Effector memory CD8-positive, alpha-beta T cell (primary cell): ENCODE measurements around the gene TGFBI.
A peak's percentile ranks its signal among the peaks of the same experiment; 100 is the strongest.

Source experiments
- ATAC-seq: fragments of 150-1000 bp; cut with Tn5 transposase; replicated peaks from 2 replicates; pipeline ENCODE4 v1.10.0; 2021; ENCODE audit warnings: mild to moderate bottlenecking, moderate library complexity
- DNase-seq, 3 experiments: peaks; one replicate each; pipeline ENCODE4 v3.0.0; 2021
- H3K27ac Mint-ChIP-seq, 2 donors: one replicate each; pipeline ENCODE4 v1.8.0; 2022; ENCODE audit warnings: mild to moderate bottlenecking in 2 of 2, mixed read lengths in 2 of 2, moderate library complexity in 2 of 2
- H3K27me3 Mint-ChIP-seq, 2 donors: one replicate each; pipeline ENCODE4 v1.8.0; 2022; ENCODE audit warnings: mixed read lengths in 2 of 2
- H3K36me3 Mint-ChIP-seq: one replicate; pipeline ENCODE4 v1.8.0; 2022; ENCODE audit warnings: mild to moderate bottlenecking, moderate library complexity, mixed read lengths; ENCODE audit not compliant: insufficient read depth
- H3K4me1 Mint-ChIP-seq, 2 donors: one replicate each; pipeline ENCODE4 v1.8.0; 2022; ENCODE audit warnings: low read depth in 2 of 2, mixed read lengths in 2 of 2
- H3K4me3 Mint-ChIP-seq, 2 donors: one replicate each; pipeline ENCODE4 v1.8.0; 2022; ENCODE audit warnings: mild to moderate bottlenecking in 2 of 2, mixed read lengths in 2 of 2, moderate library complexity in 2 of 2
- H3K9me3 Mint-ChIP-seq, 2 donors: one replicate each; pipeline ENCODE4 v1.8.0; 2022; ENCODE audit warnings: mixed read lengths in 2 of 2

Gene TGFBI

GRCh38 chr5:136021016-136021405 is 7.8 kb upstream of the TGFBI start:
- ATAC-seq = no peak
- no peaks in the 10 kb centered on the region for H3K36me3 Mint-ChIP-seq
- no peak overlapping the region for H3K27ac Mint-ChIP-seq
- no peaks in the 10 kb centered on the region for H3K9me3 Mint-ChIP-seq
- no peak overlapping the region for H3K4me3 Mint-ChIP-seq
- no peak for DNase-seq
- H3K27me3 Mint-ChIP-seq = peaks cover 0 to 9% of the 10 kb centered on the region in 2 donors
- peaks cover 3% of the 10 kb centered on the region in 2 donors for H3K4me1 Mint-ChIP-seq

GRCh38 chr5:136022965-136023364 is 5.8 kb upstream of the TGFBI start:
- H3K27me3 Mint-ChIP-seq = peaks cover 13 to 21% of the 10 kb centered on the region in 2 donors
- no peaks in the 10 kb centered on the region for H3K9me3 Mint-ChIP-seq
- H3K4me3 Mint-ChIP-seq = no peak overlapping the region
- ATAC-seq = no peak
- DNase-seq = no peak
- no peak overlapping the region for H3K27ac Mint-ChIP-seq
- H3K4me1 Mint-ChIP-seq = peaks cover 3 to 4% of the 10 kb centered on the region in 2 donors
- H3K36me3 Mint-ChIP-seq = no peaks in the 10 kb centered on the region

GRCh38 chr5:136023958-136024541 is 4.7 kb upstream of the TGFBI start:
- no peak for DNase-seq
- Mint-ChIP-seq H3K9me3 (no peaks in the 10 kb centered on the region), H3K27ac (no peak overlapping the region), H3K4me3 (no peak overlapping the region), H3K4me1 (peaks cover 3 to 4% of the 10 kb centered on the region in 2 donors), H3K36me3 (no peaks in the 10 kb centered on the region), H3K27me3 (peaks cover 14 to 23% of the 10 kb centered on the region in 2 donors)
- no peak for ATAC-seq

GRCh38 chr5:136025900-136026299 is 2.9 kb upstream of the TGFBI start:
- H3K27ac Mint-ChIP-seq = no peak overlapping the region
- H3K36me3 Mint-ChIP-seq = no peaks in the 10 kb centered on the region
- no peak overlapping the region for H3K4me3 Mint-ChIP-seq
- DNase-seq (no peak), ATAC-seq (no peak)
- peaks cover 2 to 4% of the 10 kb centered on the region in 2 donors for H3K4me1 Mint-ChIP-seq
- peaks cover 14 to 23% of the 10 kb centered on the region in 2 donors for H3K27me3 Mint-ChIP-seq
- no peaks in the 10 kb centered on the region for H3K9me3 Mint-ChIP-seq

- H3K4me3 Mint-ChIP-seq = no peak overlapping the region
- peaks cover 4 to 10% of the 10 kb centered on the region in 2 donors for H3K4me1 Mint-ChIP-seq
- ATAC-seq = no peak
- no peaks in the 10 kb centered on the region for H3K9me3 Mint-ChIP-seq
- no peak overlapping the region for H3K27ac Mint-ChIP-seq
- no peak for DNase-seq
- H3K36me3 Mint-ChIP-seq = no peaks in the 10 kb centered on the region
- H3K27me3 Mint-ChIP-seq = peaks cover 14 to 23% of the 10 kb centered on the region in 2 donors
These were observed 2.2 kb upstream of the TGFBI start for GRCh38 chr5:136026636-136027035.

GRCh38 chr5:136027311-136027710 is 1.5 kb upstream of the TGFBI start:
- ATAC-seq (no peak), DNase-seq (no peak)
- no peaks in the 10 kb centered on the region for H3K9me3 Mint-ChIP-seq
- peaks cover 4 to 14% of the 10 kb centered on the region in 2 donors for H3K4me1 Mint-ChIP-seq
- H3K27me3 Mint-ChIP-seq = peaks cover 14 to 23% of the 10 kb centered on the region in 2 donors
- no peaks in the 10 kb centered on the region for H3K36me3 Mint-ChIP-seq
- H3K27ac Mint-ChIP-seq = peak overlapping the region in 1 of 2 donors; percentile 17
- H3K4me3 Mint-ChIP-seq = no peak overlapping the region

GRCh38 chr5:136028090-136028489 is 698 bp upstream of the TGFBI start:
- no peaks in the 10 kb centered on the region for H3K9me3 Mint-ChIP-seq
- no peak for ATAC-seq

GRCh38 chr5:136030252-136030651 is 1.5 kb downstream of the TGFBI start:
- ATAC-seq = no peak

More at GRCh38 chr5:136028090-136028489, 698 bp upstream of the TGFBI start:
- DNase-seq = no peak
- H3K27ac Mint-ChIP-seq = no peak overlapping the region
- H3K4me3 Mint-ChIP-seq = no peak overlapping the region
- no peaks in the 10 kb centered on the region for H3K36me3 Mint-ChIP-seq
- peaks cover 14 to 21% of the 10 kb centered on the region in 2 donors for H3K27me3 Mint-ChIP-seq
- H3K4me1 Mint-ChIP-seq = peaks cover 6 to 20% of the 10 kb centered on the region in 2 donors

GRCh38 chr5:136030956-136031611 is 2.3 kb downstream of the TGFBI start:
- Mint-ChIP-seq H3K27me3 (peaks cover 14% of the 10 kb centered on the region in 2 donors), H3K4me3 (peak overlapping the region; percentile 57 to 78), H3K27ac (peak overlapping the region; percentile 33 to 79)

More at GRCh38 chr5:136030252-136030651, 1.5 kb downstream of the TGFBI start:
- Mint-ChIP-seq H3K27ac (peak overlapping the region in 1 of 2 donors; percentile 79), H3K9me3 (no peaks in the 10 kb centered on the region), H3K4me1 (peaks cover 16 to 39% of the 10 kb centered on the region in 2 donors), H3K36me3 (peaks cover 2% of the 10 kb centered on the region), H3K4me3 (peak overlapping the region; percentile 50 to 78), H3K27me3 (peaks cover 14% of the 10 kb centered on the region in 2 donors)
- no peak for DNase-seq

GRCh38 chr5:136031711-136032110 is 2.9 kb downstream of the TGFBI start:
- ATAC-seq (no peak), DNase-seq (no peak)
- peaks cover 14% of the 10 kb centered on the region in 2 donors for H3K27me3 Mint-ChIP-seq
- no peaks in the 10 kb centered on the region for H3K9me3 Mint-ChIP-seq
- H3K4me3 Mint-ChIP-seq = peak overlapping the region in 1 of 2 donors; percentile 78
- peaks cover 3% of the 10 kb centered on the region for H3K36me3 Mint-ChIP-seq
- peaks cover 27 to 50% of the 10 kb centered on the region in 2 donors for H3K4me1 Mint-ChIP-seq
- peak overlapping the region in 1 of 2 donors; percentile 79 for H3K27ac Mint-ChIP-seq

More at GRCh38 chr5:136030956-136031611, 2.3 kb downstream of the TGFBI start:
- DNase-seq (no peak), ATAC-seq (peak; percentile 28)
- Mint-ChIP-seq H3K9me3 (no peaks in the 10 kb centered on the region), H3K36me3 (peaks cover 3% of the 10 kb centered on the region), H3K4me1 (peaks cover 21 to 43% of the 10 kb centered on the region in 2 donors)

GRCh38 chr5:136032564-136032963 is 3.8 kb downstream of the TGFBI start:
- H3K36me3 Mint-ChIP-seq = peaks cover 3% of the 10 kb centered on the region
- ATAC-seq = no peak
- no peak overlapping the region for H3K4me3 Mint-ChIP-seq
- peaks cover 36 to 58% of the 10 kb centered on the region in 2 donors for H3K4me1 Mint-ChIP-seq
- H3K27ac Mint-ChIP-seq = peak overlapping the region in 1 of 2 donors; percentile 94
- H3K27me3 Mint-ChIP-seq = peaks cover 5 to 7% of the 10 kb centered on the region in 2 donors
- no peak for DNase-seq
- H3K9me3 Mint-ChIP-seq = no peaks in the 10 kb centered on the region

- H3K9me3 Mint-ChIP-seq = no peaks in the 10 kb centered on the region
- peaks cover 38 to 65% of the 10 kb centered on the region in 2 donors for H3K4me1 Mint-ChIP-seq
- ATAC-seq = no peak
- peaks cover 3% of the 10 kb centered on the region for H3K36me3 Mint-ChIP-seq
- peak overlapping the region; percentile 5 to 94 for H3K27ac Mint-ChIP-seq
- no peaks in the 10 kb centered on the region for H3K27me3 Mint-ChIP-seq
- no peak for DNase-seq
- H3K4me3 Mint-ChIP-seq = no peak overlapping the region
These were observed 4.4 kb downstream of the TGFBI start for GRCh38 chr5:136033234-136033633.

GRCh38 chr5:136033848-136034247 is 5.1 kb downstream of the TGFBI start:
- peaks cover 38 to 65% of the 10 kb centered on the region in 2 donors for H3K4me1 Mint-ChIP-seq
- no peaks in the 10 kb centered on the region for H3K27me3 Mint-ChIP-seq
- no peak overlapping the region for H3K4me3 Mint-ChIP-seq
- DNase-seq (no peak), ATAC-seq (no peak)
- peak overlapping the region; percentile 5 to 94 for H3K27ac Mint-ChIP-seq
- H3K9me3 Mint-ChIP-seq = no peaks in the 10 kb centered on the region
- H3K36me3 Mint-ChIP-seq = peaks cover 3% of the 10 kb centered on the region

- Mint-ChIP-seq H3K27me3 (no peaks in the 10 kb centered on the region), H3K36me3 (peaks cover 3% of the 10 kb centered on the region), H3K4me1 (peaks cover 38 to 65% of the 10 kb centered on the region in 2 donors), H3K9me3 (no peaks in the 10 kb centered on the region), H3K4me3 (peak overlapping the region in 1 of 2 donors; percentile 6), H3K27ac (peak overlapping the region; percentile 93 to 94)
- no peak for ATAC-seq
- no peak for DNase-seq
These were observed 5.7 kb downstream of the TGFBI start for GRCh38 chr5:136034492-136034891.
